Panc1 (cell line): ENCODE measurements around the gene MRPL17. TPM values are rescaled to one million over a fixed set of nuclear protein-coding genes. Genes with fewer than 3 reads are reported as not detected.

Experiments
- ATAC-seq: fragments of 200-7000 bp; cut with Tn5 transposase; 2 replicates; pipeline ENCODE4 v1.9.1; 2020; ENCODE audit warnings: mild to moderate bottlenecking, moderate library complexity
- BruUV-seq: library from RNA; stranded (reverse); fragments of 400-500 nt; replicated peaks from 2 replicates; lab custom pipeline; 2021; lab: Mats Ljungman, UMichigan
- CTCF ChIA-PET: fragments of 300-600 bp; sonication (Branson Sonifier 250); formaldehyde crosslinking; loops from one replicate; lab custom pipeline; 2022; ENCODE audit warnings: antibody characterized with exemption; lab: Charles Lee
- POLR2A ChIA-PET: fragments of 300-600 bp; sonication (Branson Sonifier 250); formaldehyde crosslinking; loops from one replicate; lab custom pipeline; 2022; ENCODE audit warnings: antibody characterized with exemption; lab: Charles Lee
- DNase-seq: peaks from one replicate; pipeline ENCODE4 v3.0.0-alpha.2; 2010; ENCODE audit warnings: low read depth, low spot score
- H3K27ac ChIP-seq: 2 replicates; pipeline ENCODE4 v1.5.1; 2011; ENCODE audit warnings: mild to moderate bottlenecking, low read length, inconsistent platforms
- H3K27me3 ChIP-seq: fragments of 200-500 bp; sonication (Bioruptor generic); 2 replicates; pipeline ENCODE4 v1.6.0; 2014; ENCODE audit warnings: low read length, inconsistent platforms; ENCODE audit not compliant: control insufficient read depth, insufficient read depth
- H3K36me3 ChIP-seq: fragments of 200-500 bp; sonication (Bioruptor generic); 2 replicates; pipeline ENCODE4 v1.5.1; 2014; ENCODE audit warnings: inconsistent platforms, mild to moderate bottlenecking, low read length, moderate library complexity; ENCODE audit not compliant: control insufficient read depth, insufficient read depth
- H3K4me1 ChIP-seq: 2 replicates; pipeline ENCODE4 v1.5.1; 2011; ENCODE audit warnings: inconsistent platforms, mild to moderate bottlenecking, low read length, moderate library complexity; ENCODE audit not compliant: control insufficient read depth, insufficient read depth
- H3K4me3 ChIP-seq, 2 experiments: 2 replicates each; pipeline ENCODE4 v1.5.1; 2011 to 2012; ENCODE audit warnings: low read depth in 2 of 2, low read length in 2 of 2, mild to moderate bottlenecking in 2 of 2, inconsistent platforms in 1 of 2, moderate library complexity in 1 of 2
- H3K9me3 ChIP-seq: fragments of 200-500 bp; sonication (Bioruptor generic); 2 replicates; pipeline ENCODE4 v1.5.1; 2014; ENCODE audit warnings: low read depth, mild to moderate bottlenecking, inconsistent platforms, low read length, moderate library complexity; ENCODE audit not compliant: control insufficient read depth, insufficient read depth
- CTCF ChIP-seq: fragments of 450-650 bp; IDR thresholded peaks from 2 replicates; pipeline ENCODE4 v1.5.1; 2017; ENCODE audit warnings: mild to moderate bottlenecking
- POLR2AphosphoS5 ChIP-seq: IDR thresholded peaks from 2 replicates; pipeline ENCODE4 v1.6.1; 2012; ENCODE audit warnings: mild to moderate bottlenecking, low read depth, low read length, moderate library complexity
- REST ChIP-seq, 2 experiments: IDR thresholded peaks; 2 replicates each; pipeline ENCODE4 v1.6.1; 2011 to 2012; ENCODE audit warnings: low read depth in 2 of 2, control low read depth in 1 of 2, low read length in 1 of 2, mild to moderate bottlenecking in 1 of 2, moderate library complexity in 1 of 2; ENCODE audit not compliant: insufficient read depth in 1 of 2
- SIN3A ChIP-seq: IDR thresholded peaks from 2 replicates; pipeline ENCODE4 v1.6.1; 2012; ENCODE audit warnings: low read depth, mild to moderate bottlenecking, low read length, moderate library complexity, borderline replicate concordance; ENCODE audit not compliant: insufficient read depth
- TCF7L2 ChIP-seq: IDR thresholded peaks from 2 replicates; pipeline ENCODE4 v1.6.1; 2011; ENCODE audit warnings: mild to moderate bottlenecking, low read depth, low read length, inconsistent platforms
- in situ Hi-C: cut with HindIII; loops from 2 replicates; pipeline ENCODE4 v1.10.0; 2016; ENCODE audit warnings: low sequenced_read_pairs, low pct_unique_long_range_greater_than_20kb
- intact Hi-C: fragments of 100-400 bp; cut with micrococcal nuclease; formaldehyde crosslinking; loops from one replicate; pipeline ENCODE4 v1.10.0; 2022; ENCODE audit not compliant: unreplicated experiment
- total RNA-seq: library from RNA; stranded (reverse); gene quantifications from one replicate; pipeline ENCODE4 v1.2.1, GENCODE V29; 2021; ENCODE audit not compliant: unreplicated experiment

MRPL17 gene
- total RNA-seq, 1 experiment from 2014 or later, result 115 TPM

GRCh38 chr11:6654281-6655019 lies 28.7 kb downstream of the MRPL17 start:
- DNase-seq (no peak), ATAC-seq (no peak)
- no peak overlapping the region; a peak in 1 of 4 replicates for H3K4me3 ChIP-seq
- H3K36me3 ChIP-seq, result no peaks in the 10 kb centered on the region; the same call in 1 of the 2 replicates
- POLR2A ChIA-PET, result no interaction called here
- in situ Hi-C loops (no loop called here), intact Hi-C loops (no loop called here)
- H3K9me3 ChIP-seq, result no peaks in the 10 kb centered on the region
- no peak overlapping the region for H3K27ac ChIP-seq
- no TSS peak for BruUV-seq
- H3K27me3 ChIP-seq, result peaks cover 74% of the 10 kb centered on the region
- TF ChIP-seq CTCF (no peak), TCF7L2 (no peak), REST (IDR thresholded peaks at IDR 0.05; ENCODE audit: insufficient read depth in 1 of 2, low read depth in 2 of 2, low read length in 1 of 2) (no peak), POLR2AphosphoS5 (no peak), SIN3A (no peak)
- no peaks in the 10 kb centered on the region for H3K4me1 ChIP-seq
- CTCF ChIA-PET, result no interaction called here

GRCh38 chr11:6653656-6654055 lies 29.5 kb downstream of the MRPL17 start:
- intact Hi-C loops, result no loop called here
- CTCF ChIA-PET, result no interaction called here
- BruUV-seq, result no TSS peak

More at GRCh38 chr11:6653656-6654055, 29.5 kb downstream of the MRPL17 start:
- H3K4me3 ChIP-seq, result no peak overlapping the region
- H3K27ac ChIP-seq, result no peak overlapping the region
- no peak for ATAC-seq
- DNase-seq, result no peak
- TF ChIP-seq REST (IDR thresholded peaks at IDR 0.05; ENCODE audit: insufficient read depth in 1 of 2, low read depth in 2 of 2, low read length in 1 of 2) (no peak), CTCF (no peak), SIN3A (no peak), POLR2AphosphoS5 (no peak), TCF7L2 (no peak)
- H3K27me3 ChIP-seq, result peaks cover 79% of the 10 kb centered on the region
- no peaks in the 10 kb centered on the region for H3K9me3 ChIP-seq
- POLR2A ChIA-PET, result no interaction called here
- in situ Hi-C loops, result no loop called here
- H3K4me1 ChIP-seq, result no peaks in the 10 kb centered on the region
- no peaks in the 10 kb centered on the region; the same call in 1 of the 2 replicates for H3K36me3 ChIP-seq
